ENCODE results near the gene GTF2H3. TPM values are rescaled to one million over a fixed set of nuclear protein-coding genes. Genes with fewer than 3 reads are reported as not detected.

The GTF2H3 gene
- total RNA-seq, 1 donor from 2014 or later: 39.2 TPM

GRCh38 chr12:123690191-123690840, 56.7 kb downstream of the GTF2H3 start:
- no peak overlapping the region for H3K4me3 ChIP-seq (ENCODE audit: low read depth, low read length)
- no peak for FAIRE-seq
- peak; percentile 82 for DNase-seq (ENCODE audit: low read depth)
- peaks cover 2% of the 10 kb centered on the region for H3K36me3 ChIP-seq (ENCODE audit: control insufficient read depth, insufficient read depth, low read length)
- no peaks in the 10 kb centered on the region for H3K27me3 ChIP-seq (ENCODE audit: control insufficient read depth, insufficient read depth, low read length)
- no peak for TF ChIP-seq CTCF (IDR thresholded peaks at IDR 0.05; ENCODE audit: insufficient read depth, low read length, severe bottlenecking)

- DNase-seq (ENCODE audit: low read depth): peak; percentile 82
- Histone ChIP-seq H3K36me3 (ENCODE audit: control insufficient read depth, insufficient read depth, low read length) (peaks cover 2% of the 10 kb centered on the region), H3K27me3 (ENCODE audit: control insufficient read depth, insufficient read depth, low read length) (no peaks in the 10 kb centered on the region), H3K4me3 (ENCODE audit: low read depth, low read length) (no peak overlapping the region)
- no peak for FAIRE-seq
- TF ChIP-seq CTCF (IDR thresholded peaks at IDR 0.05; ENCODE audit: insufficient read depth, low read length, severe bottlenecking): no peak
Measured at GRCh38 chr12:123696207-123696606, 62.6 kb downstream of the GTF2H3 start.

- H3K4me3 ChIP-seq (ENCODE audit: low read depth, low read length): no peak overlapping the region
- H3K36me3 ChIP-seq (ENCODE audit: control insufficient read depth, insufficient read depth, low read length): peaks cover 2% of the 10 kb centered on the region
- FAIRE-seq (no peak), DNase-seq (ENCODE audit: low read depth) (no peak)
- TF ChIP-seq CTCF (IDR thresholded peaks at IDR 0.05; ENCODE audit: insufficient read depth, low read length, severe bottlenecking): no peak
- H3K27me3 ChIP-seq (ENCODE audit: control insufficient read depth, insufficient read depth, low read length): no peaks in the 10 kb centered on the region
Measured at GRCh38 chr12:123696646-123697045, 63.0 kb downstream of the GTF2H3 start.

GRCh38 chr12:123705935-123706334, 72.3 kb downstream of the GTF2H3 start:
- DNase-seq (ENCODE audit: low read depth) (no peak), FAIRE-seq (no peak)
- no peaks in the 10 kb centered on the region for H3K27me3 ChIP-seq (ENCODE audit: control insufficient read depth, insufficient read depth, low read length)
- no peaks in the 10 kb centered on the region for H3K36me3 ChIP-seq (ENCODE audit: control insufficient read depth, insufficient read depth, low read length)
- TF ChIP-seq CTCF (IDR thresholded peaks at IDR 0.05; ENCODE audit: insufficient read depth, low read length, severe bottlenecking): no peak
- H3K4me3 ChIP-seq (ENCODE audit: low read depth, low read length): no peak overlapping the region

GRCh38 chr12:123707466-123707865, 73.8 kb downstream of the GTF2H3 start:
- TF ChIP-seq CTCF (IDR thresholded peaks at IDR 0.05; ENCODE audit: insufficient read depth, low read length, severe bottlenecking): no peak
- no peak for DNase-seq (ENCODE audit: low read depth)
- Histone ChIP-seq H3K27me3 (ENCODE audit: control insufficient read depth, insufficient read depth, low read length) (no peaks in the 10 kb centered on the region), H3K36me3 (ENCODE audit: control insufficient read depth, insufficient read depth, low read length) (no peaks in the 10 kb centered on the region), H3K4me3 (ENCODE audit: low read depth, low read length) (no peak overlapping the region)
- FAIRE-seq: no peak

Other genes starting within 250 kb of the GTF2H3 start
- gene KMT5A, start 249.7 kb upstream of the GTF2H3 start, total RNA-seq: 36.3 and 39.0 TPM in 2 replicates
- gene RILPL2, start 197.1 kb upstream of the GTF2H3 start, total RNA-seq: 2.6 and 3.9 TPM in 2 replicates
- gene SNRNP35, start 175.7 kb upstream of the GTF2H3 start, total RNA-seq: 10.3 and 14.5 TPM in 2 replicates
- gene RILPL1, start 100.1 kb upstream of the GTF2H3 start, total RNA-seq: 7.9 and 8.6 TPM in 2 replicates
- 592 and 595 TPM in 2 replicates for gene TMED2, start 49.3 kb upstream of the GTF2H3 start, total RNA-seq
- 16.5 and 23.4 TPM in 2 replicates for gene DDX55, start 31.7 kb upstream of the GTF2H3 start, total RNA-seq
- 36.4 and 47.4 TPM in 2 replicates for gene EIF2B1, start 143 bp upstream of the GTF2H3 start, total RNA-seq
- 3.9 and 5.4 TPM in 2 replicates for gene TCTN2, start 37.3 kb downstream of the GTF2H3 start, total RNA-seq
- 18.2 TPM in 2 replicates for gene ATP6V0A2, start 78.5 kb downstream of the GTF2H3 start, total RNA-seq
- gene DNAH10, start 128.5 kb downstream of the GTF2H3 start, total RNA-seq: under 0.01 and 0.13 TPM in 2 replicates